CD14-positive monocyte (primary cell): ENCODE data around the gene B3GNT8. TPM values are rescaled to one million over a fixed set of nuclear protein-coding genes. Genes with fewer than 3 reads are reported as not detected.

Experiments used
- DNase-seq, 3 donors: peaks; one replicate each; pipeline ENCODE4 v3.0.0-alpha.2; 2011 to 2022
- H2AFZ ChIP-seq: 2 replicates; pipeline ENCODE4 v1.6.0; 2012; ENCODE audit warnings: mild to moderate bottlenecking, low read depth, low read length, inconsistent platforms; ENCODE audit not compliant: insufficient read depth, poor library complexity, severe bottlenecking
- H3K27ac ChIP-seq, 2 donors: 1 replicate in 1 of 2; 2 replicates in 1 of 2; pipeline ENCODE4 v1.5.1; 2012 to 2013; ENCODE audit warnings: low read length in 2 of 2, control low read depth in 1 of 2, inconsistent platforms in 1 of 2, low read depth in 1 of 2, mild to moderate bottlenecking in 1 of 2
- H3K27me3 ChIP-seq, 2 donors: one replicate each; pipeline versions ENCODE4 v1.6.0 to v1.6.1; 2011 to 2013; ENCODE audit warnings: low read length in 2 of 2; ENCODE audit not compliant: control insufficient read depth in 2 of 2, insufficient read depth in 2 of 2
- H3K36me3 ChIP-seq, 2 donors: replicated peaks in 1 of 2; 1 replicate in 1 of 2; 2 replicates in 1 of 2; pipeline versions ENCODE4 v1.5.1 to v1.6.1; 2012 to 2013; ENCODE audit warnings: low read length in 2 of 2, control low read depth in 1 of 2, inconsistent platforms in 1 of 2, mild to moderate bottlenecking in 1 of 2; ENCODE audit not compliant: insufficient read depth in 2 of 2, control insufficient read depth in 1 of 2
- H3K4me1 ChIP-seq, 2 donors: 1 replicate in 1 of 2; 2 replicates in 1 of 2; pipeline versions ENCODE4 v1.5.1 to v1.6.1; 2012 to 2013; ENCODE audit warnings: low read length in 2 of 2, control low read depth in 1 of 2, inconsistent platforms in 1 of 2, mild to moderate bottlenecking in 1 of 2, moderate library complexity in 1 of 2; ENCODE audit not compliant: insufficient read depth in 2 of 2, control insufficient read depth in 1 of 2
- H3K4me2 ChIP-seq: replicated peaks from 2 replicates; pipeline ENCODE3; 2012; ENCODE audit warnings: low read length, moderate library complexity, mild to moderate bottlenecking; ENCODE audit not compliant: poor library complexity, severe bottlenecking; ENCODE audit errors: extremely low read depth
- H3K4me3 ChIP-seq, 3 experiments: fragments of 200-600 bp in 1 of 3; sonication (generic) in 1 of 3; replicated peaks in 1 of 3; 1 replicate in 2 of 3; 2 replicates in 1 of 3; pipeline ENCODE4 v1.5.1; 2011 to 2013; ENCODE audit warnings: low read length in 3 of 3, mild to moderate bottlenecking in 3 of 3, control low read depth in 2 of 3, low read depth in 2 of 3, inconsistent platforms in 1 of 3, moderate library complexity in 1 of 3
- H3K79me2 ChIP-seq: 2 replicates; pipeline ENCODE4 v1.6.0; 2012; ENCODE audit warnings: mild to moderate bottlenecking, control low read depth, inconsistent platforms, low read length, moderate library complexity; ENCODE audit not compliant: insufficient read depth
- H3K9ac ChIP-seq: 2 replicates; pipeline ENCODE4 v1.6.0; 2017; ENCODE audit warnings: low read length, mild to moderate bottlenecking; ENCODE audit not compliant: insufficient read depth, poor library complexity, severe bottlenecking
- H3K9me3 ChIP-seq, 2 donors: replicated peaks in 1 of 2; 1 replicate in 1 of 2; 2 replicates in 1 of 2; pipeline versions ENCODE4 v1.5.1 to v1.6.1; 2012 to 2013; ENCODE audit warnings: low read length in 2 of 2, control low read depth in 1 of 2; ENCODE audit not compliant: control insufficient read depth in 1 of 2, insufficient read depth in 1 of 2
- H4K20me1 ChIP-seq: 2 replicates; pipeline ENCODE4 v1.6.0; 2012; ENCODE audit warnings: mild to moderate bottlenecking, low read length, control low read depth, moderate library complexity; ENCODE audit not compliant: insufficient read depth
- H3K27ac Mint-ChIP-seq, 7 donors: one replicate each; pipeline ENCODE4 v1.8.0; 2020; ENCODE audit warnings: mild to moderate bottlenecking in 7 of 7, mixed read lengths in 7 of 7, moderate library complexity in 6 of 7, inconsistent platforms in 2 of 7
- H3K27me3 Mint-ChIP-seq, 3 donors: one replicate each; pipeline ENCODE4 v1.8.0; 2021 to 2022; ENCODE audit warnings: low read depth in 3 of 3, mild to moderate bottlenecking in 3 of 3, mixed read lengths in 3 of 3, moderate library complexity in 3 of 3, inconsistent platforms in 1 of 3
- H3K36me3 Mint-ChIP-seq, 2 donors: one replicate each; pipeline ENCODE4 v1.8.0; 2020; ENCODE audit warnings: mixed read lengths in 2 of 2, inconsistent platforms in 1 of 2, mild to moderate bottlenecking in 1 of 2
- H3K4me1 Mint-ChIP-seq: one replicate; pipeline ENCODE4 v1.8.0; 2020; ENCODE audit warnings: mild to moderate bottlenecking, mixed read lengths
- H3K4me3 Mint-ChIP-seq, 2 donors: one replicate each; pipeline ENCODE4 v1.8.0; 2020; ENCODE audit warnings: mild to moderate bottlenecking in 2 of 2, mixed read lengths in 2 of 2, moderate library complexity in 1 of 2
- H3K9me3 Mint-ChIP-seq, 7 donors: one replicate each; pipeline ENCODE4 v1.8.0; 2020 to 2022; ENCODE audit warnings: mixed read lengths in 7 of 7, mild to moderate bottlenecking in 6 of 7, moderate library complexity in 6 of 7, inconsistent platforms in 2 of 7
- WGBS: methylation state at CpG from one replicate; pipeline ENCODE4 v1.1.5; 2013; ENCODE audit warnings: missing lambda C conversion rate; ENCODE audit not compliant: insufficient coverage; 5-methylcytosine and 5-hydroxymethylcytosine counted together
- intact Hi-C, 2 donors: fragments of 100-400 bp; cut with micrococcal nuclease; formaldehyde crosslinking; loops; one replicate each; pipeline versions ENCODE4 v1.15.0 to v1.15.1; 2023
- polyA plus RNA-seq, 3 donors: library from polyadenylated mRNA; depleted of rRNA in 1 of 3; unstranded in 2 of 3; stranded (reverse) in 1 of 3; fragments of 300-500 nt in 2 of 3; fragments of >200 nt in 1 of 3; fragmentation: Illumina TruSeq in 2 of 3; gene quantifications; 1 replicate in 2 of 3; 2 replicates in 1 of 3; pipeline ENCODE4 v1.2.3, GENCODE V29; 2012 to 2021
- TF ChIP-seq, protein P1 (sequence below): fragments of 200-600 bp; IDR thresholded peaks from one replicate; pipeline ENCODE4 v1.8.0; 2022; ENCODE audit warnings: antibody characterized with exemption, mild to moderate bottlenecking

The B3GNT8 gene
- polyA plus RNA-seq, 3 donors, result 2.9 to 18.9 (median 17.4) TPM

DNA sequence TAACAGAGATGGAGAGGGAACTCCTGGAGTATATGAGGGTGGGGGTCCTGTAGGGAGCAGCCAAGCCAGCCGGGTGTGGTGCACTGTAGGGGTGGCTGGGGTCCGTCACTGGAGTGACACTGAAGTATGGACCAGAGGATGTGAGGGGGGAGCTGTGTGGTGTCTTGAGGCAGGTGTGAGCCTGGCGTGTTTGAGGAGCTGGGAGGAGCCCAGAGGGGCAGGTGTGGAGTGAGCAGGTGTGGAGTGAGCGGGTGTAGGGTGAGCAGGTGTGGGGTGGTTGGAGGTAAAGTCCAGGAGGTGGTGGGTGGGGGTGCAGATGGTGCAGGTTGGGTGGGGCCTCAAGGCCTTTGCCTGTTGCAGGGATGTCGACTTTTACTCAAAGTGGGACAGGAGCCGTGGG, 5.9 kb downstream of the B3GNT8 start:
- peaks cover 46% of the 10 kb centered on the region for H3K79me2 ChIP-seq
- no peaks in the 10 kb centered on the region for H3K9me3 ChIP-seq
- peaks cover 0 to 5% (median 0%) of the 10 kb centered on the region in 7 donors for H3K9me3 Mint-ChIP-seq
- peak overlapping the region; percentile 86 to 96 for H3K27ac ChIP-seq
- H3K4me3 ChIP-seq, result peak overlapping the region in 1 of 3 experiments; percentile 29
- peak overlapping the region in 1 of 2 donors; percentile 41 for H3K4me3 Mint-ChIP-seq
- H3K27me3 Mint-ChIP-seq, result peaks cover 0 to 1% (median 0%) of the 10 kb centered on the region in 3 donors
- H3K4me1 ChIP-seq, result peaks cover 73 to 79% of the 10 kb centered on the region in 2 donors
- peaks cover 59 to 87% of the 10 kb centered on the region in 2 donors for H3K36me3 Mint-ChIP-seq
- no peak overlapping the region for H2AFZ ChIP-seq
- H3K27ac Mint-ChIP-seq, result peak overlapping the region; percentile 87 to 97 (median 96)
- intact Hi-C loops, result loop anchor here in 1 of 2 donors (10.0 kb wide), 1 partner anchor 47 kb away; the partner anchor contains the start of gene TMEM91
- peaks cover 30% of the 10 kb centered on the region for H4K20me1 ChIP-seq
- WGBS, result 89% methylated on average over 5 of the region's 6 CpGs
- DNase-seq, result no peak
- peaks cover 75% of the 10 kb centered on the region for H3K4me1 Mint-ChIP-seq
- peak overlapping the region; percentile 56 for H3K4me2 ChIP-seq
- TF ChIP-seq, protein P1, sequence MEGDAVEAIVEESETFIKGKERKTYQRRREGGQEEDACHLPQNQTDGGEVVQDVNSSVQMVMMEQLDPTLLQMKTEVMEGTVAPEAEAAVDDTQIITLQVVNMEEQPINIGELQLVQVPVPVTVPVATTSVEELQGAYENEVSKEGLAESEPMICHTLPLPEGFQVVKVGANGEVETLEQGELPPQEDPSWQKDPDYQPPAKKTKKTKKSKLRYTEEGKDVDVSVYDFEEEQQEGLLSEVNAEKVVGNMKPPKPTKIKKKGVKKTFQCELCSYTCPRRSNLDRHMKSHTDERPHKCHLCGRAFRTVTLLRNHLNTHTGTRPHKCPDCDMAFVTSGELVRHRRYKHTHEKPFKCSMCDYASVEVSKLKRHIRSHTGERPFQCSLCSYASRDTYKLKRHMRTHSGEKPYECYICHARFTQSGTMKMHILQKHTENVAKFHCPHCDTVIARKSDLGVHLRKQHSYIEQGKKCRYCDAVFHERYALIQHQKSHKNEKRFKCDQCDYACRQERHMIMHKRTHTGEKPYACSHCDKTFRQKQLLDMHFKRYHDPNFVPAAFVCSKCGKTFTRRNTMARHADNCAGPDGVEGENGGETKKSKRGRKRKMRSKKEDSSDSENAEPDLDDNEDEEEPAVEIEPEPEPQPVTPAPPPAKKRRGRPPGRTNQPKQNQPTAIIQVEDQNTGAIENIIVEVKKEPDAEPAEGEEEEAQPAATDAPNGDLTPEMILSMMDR, result no peak
- peaks cover 62 to 67% of the 10 kb centered on the region in 2 donors for H3K36me3 ChIP-seq
- H3K27me3 ChIP-seq, result no peaks in the 10 kb centered on the region
- peak overlapping the region; percentile 41 for H3K9ac ChIP-seq

DNA sequence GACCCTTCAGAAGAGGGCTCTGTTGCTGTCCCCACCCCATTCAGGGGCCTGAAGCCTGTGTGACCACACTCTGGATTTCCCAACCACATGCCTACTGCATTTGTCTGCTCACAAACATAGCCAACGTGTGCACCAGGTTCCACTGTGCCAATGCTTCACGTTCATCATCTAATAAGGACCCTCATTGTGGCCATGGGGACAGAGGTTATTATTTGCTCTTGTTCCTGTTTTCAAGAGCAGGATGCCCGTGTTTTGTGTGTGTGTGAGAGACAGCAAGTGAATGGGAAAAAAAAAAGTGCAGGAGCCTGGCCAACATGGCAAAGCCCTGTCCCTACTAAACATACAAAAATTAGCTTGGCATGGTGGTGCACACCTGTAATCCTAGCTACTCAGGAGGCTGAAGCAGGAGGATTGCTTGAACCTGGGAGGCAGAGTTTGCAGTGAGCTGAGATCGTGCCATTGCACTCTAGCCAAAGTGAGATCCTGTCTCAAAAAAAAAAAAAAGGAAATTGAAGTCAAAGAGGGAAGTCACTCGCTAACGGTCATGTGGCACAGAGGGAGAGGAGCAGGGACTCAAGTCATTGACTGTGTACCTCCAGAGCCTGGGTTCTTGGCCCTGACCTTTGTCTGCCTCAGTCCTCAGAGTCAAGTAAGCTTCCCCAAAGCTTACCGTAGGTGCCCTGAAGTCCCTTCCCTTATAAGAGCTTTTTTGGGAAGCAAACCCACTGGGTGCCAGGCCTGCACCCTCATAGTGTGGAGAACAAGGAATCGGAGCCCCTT, 6.9 kb downstream of the B3GNT8 start:
- Mint-ChIP-seq H3K9me3 (peaks cover 0 to 5% (median 0%) of the 10 kb centered on the region in 7 donors), H3K4me3 (peak overlapping the region in 1 of 2 donors; percentile 69), H3K27me3 (peaks cover 0 to 1% (median 0%) of the 10 kb centered on the region in 3 donors), H3K27ac (peak overlapping the region; percentile 87 to 97 (median 96)), H3K4me1 (peaks cover 68% of the 10 kb centered on the region), H3K36me3 (peaks cover 59 to 91% of the 10 kb centered on the region in 2 donors)
- Histone ChIP-seq H3K4me3 (peak overlapping the region in 1 of 3 experiments; percentile 29), H3K36me3 (peaks cover 60 to 70% of the 10 kb centered on the region in 2 donors), H3K9me3 (no peaks in the 10 kb centered on the region), H3K4me2 (peak overlapping the region; percentile 56), H3K79me2 (peaks cover 36% of the 10 kb centered on the region), H3K9ac (peak overlapping the region; percentile 41), H2AFZ (no peak overlapping the region), H3K27ac (peak overlapping the region; percentile 86 to 96), H4K20me1 (peaks cover 19% of the 10 kb centered on the region), H3K27me3 (no peaks in the 10 kb centered on the region), H3K4me1 (peaks cover 62 to 78% of the 10 kb centered on the region in 2 donors)
- intact Hi-C loops, result loop anchor here in 1 of 2 donors (10.0 kb wide), 1 partner anchor 45 kb away; the partner anchor contains the start of gene TMEM91
- 3% methylated on average over 6 of the region's 8 CpGs for WGBS
- DNase-seq, result peak; percentile 81 to 88 (median 87)
- TF ChIP-seq, protein P1, result no peak
